NCI-H526 treated with DMSO at 0.1 percent for 48 hours (cell line): Measurements from ENCODE around the gene CKM.

Experiments
- DNase-seq: peaks from one replicate; lab custom pipeline; 2025; lab: John Stamatoyannopoulos, UW

CKM gene

GRCh38 chr19:45322744-45323281 is at the start of gene CKM:
TSS of gene CKM (minus strand) at chr19:45322875. CDS start at chr19:45319713, 3,162 bp downstream.
- DNase-seq = no peak

- peak; percentile 91 for DNase-seq
Measured at GRCh38 chr19:45370410-45371204, 47.9 kb upstream of the CKM start, which contains the start of gene ERCC2. TSS of gene ERCC2 (minus strand) at chr19:45370573. CDS start at chr19:45370540, 33 bp downstream.

- no peak for DNase-seq
Measured at GRCh38 chr19:45368737-45369340, 46.2 kb upstream of the CKM start.

- DNase-seq = no peak
Measured at GRCh38 chr19:45368127-45368526, 45.5 kb upstream of the CKM start.

- DNase-seq = no peak
Measured at GRCh38 chr19:45364696-45365095, 42.0 kb upstream of the CKM start.

GRCh38 chr19:45363861-45364459 is 41.3 kb upstream of the CKM start:
- no peak for DNase-seq

- no peak for DNase-seq
Measured at GRCh38 chr19:45362291-45362690, 39.6 kb upstream of the CKM start.

GRCh38 chr19:45361608-45362007 is 38.9 kb upstream of the CKM start:
- no peak for DNase-seq

- no peak for DNase-seq
Measured at GRCh38 chr19:45358213-45358792, 35.6 kb upstream of the CKM start.

GRCh38 chr19:45357445-45357783 is 34.7 kb upstream of the CKM start:
- no peak for DNase-seq

GRCh38 chr19:45356760-45357444 is 34.2 kb upstream of the CKM start:
- DNase-seq = no peak

GRCh38 chr19:45355910-45356309 is 33.2 kb upstream of the CKM start:
- no peak for DNase-seq

GRCh38 chr19:45355402-45355801 is 32.7 kb upstream of the CKM start:
- no peak for DNase-seq

GRCh38 chr19:45354241-45354842 is 31.7 kb upstream of the CKM start:
- no peak for DNase-seq

- no peak for DNase-seq
Measured at GRCh38 chr19:45352914-45353796, 30.5 kb upstream of the CKM start.

- no peak for DNase-seq
Measured at GRCh38 chr19:45352471-45352870, 29.8 kb upstream of the CKM start.

GRCh38 chr19:45352062-45352461 is 29.4 kb upstream of the CKM start:
- no peak for DNase-seq

- no peak for DNase-seq
Measured at GRCh38 chr19:45351401-45351952, 28.8 kb upstream of the CKM start.

- no peak for DNase-seq
Measured at GRCh38 chr19:45350477-45351058, 27.9 kb upstream of the CKM start.

- no peak for DNase-seq
Measured at GRCh38 chr19:45349430-45349941, 26.8 kb upstream of the CKM start.
